Right atrium auricular region (tissue), 2 donors: Measurements from ENCODE around the gene COL8A1. TPM values are rescaled to one million over a fixed set of nuclear protein-coding genes. Genes with fewer than 3 reads are reported as not detected.

Experiments used
- DNase-seq: peaks from one replicate; pipeline ENCODE4 v3.0.0-alpha.2; 2019; ENCODE audit warnings: low spot score
- H3K27ac ChIP-seq, 2 donors: fragments of 200-600 bp; sonication (generic); 1 replicate in 1 of 2; 2 replicates in 1 of 2; pipeline ENCODE4 v1.5.1; 2016 to 2019
- H3K27me3 ChIP-seq, 2 donors: fragments of 200-600 bp; sonication (generic); one replicate each; pipeline versions ENCODE4 v1.5.1 to v1.6.0; 2017 to 2019
- H3K36me3 ChIP-seq: fragments of 200-600 bp; sonication (generic); one replicate; pipeline ENCODE4 v1.5.1; 2016
- H3K4me1 ChIP-seq, 2 donors: fragments of 200-600 bp; sonication (generic); one replicate each; pipeline versions ENCODE4 v1.5.1 to v1.6.0; 2017 to 2019
- H3K4me3 ChIP-seq, 2 donors: fragments of 200-600 bp; sonication (generic); 1 replicate in 1 of 2; 2 replicates in 1 of 2; pipeline ENCODE4 v1.5.1; 2017 to 2019; ENCODE audit warnings: mild to moderate bottlenecking in 1 of 2, moderate library complexity in 1 of 2
- H3K9me3 ChIP-seq, 2 donors: fragments of 200-600 bp; sonication (generic); one replicate each; pipeline ENCODE4 v1.5.1; 2019
- CTCF ChIP-seq, 2 donors: fragments of 200-600 bp; sonication (generic); IDR thresholded peaks; one replicate each; pipeline ENCODE4 v1.5.1; 2019; ENCODE audit warnings: antibody characterized with exemption in 2 of 2
- total RNA-seq, 2 donors: library from RNA; depleted of rRNA; stranded (reverse); fragments of >200 nt; gene quantifications; one replicate each; pipeline ENCODE4 v1.1.0, GENCODE V29; 2016

COL8A1 gene
- total RNA-seq, 2 donors from 2014 or later: 43.3 to 53.8 TPM

GRCh38 chr3:99663977-99664376 lies 25.6 kb downstream of the COL8A1 start:
- no peak for TF ChIP-seq CTCF (IDR thresholded peaks at IDR 0.05)
- peaks cover 0 to 23% of the 10 kb centered on the region in 2 donors for H3K4me1 ChIP-seq
- H3K9me3 ChIP-seq: no peaks in the 10 kb centered on the region
- H3K36me3 ChIP-seq: no peaks in the 10 kb centered on the region
- H3K27ac ChIP-seq: no peak overlapping the region
- no peaks in the 10 kb centered on the region for H3K27me3 ChIP-seq
- H3K4me3 ChIP-seq: no peak overlapping the region
- DNase-seq: no peak

- TF ChIP-seq CTCF (IDR thresholded peaks at IDR 0.05): no peak
- H3K4me1 ChIP-seq: peaks cover 0 to 12% of the 10 kb centered on the region in 2 donors
- DNase-seq: no peak
- no peak overlapping the region for H3K4me3 ChIP-seq
- H3K9me3 ChIP-seq: no peaks in the 10 kb centered on the region
- H3K36me3 ChIP-seq: no peaks in the 10 kb centered on the region
- H3K27ac ChIP-seq: no peak overlapping the region
- no peaks in the 10 kb centered on the region for H3K27me3 ChIP-seq
Observed at GRCh38 chr3:99665017-99665416, 26.6 kb downstream of the COL8A1 start.

GRCh38 chr3:99666201-99666600 lies 27.8 kb downstream of the COL8A1 start:
- DNase-seq: no peak
- H3K9me3 ChIP-seq: no peaks in the 10 kb centered on the region
- TF ChIP-seq CTCF (IDR thresholded peaks at IDR 0.05): no peak
- H3K4me1 ChIP-seq: peaks cover 0 to 10% of the 10 kb centered on the region in 2 donors
- no peaks in the 10 kb centered on the region for H3K27me3 ChIP-seq
- H3K4me3 ChIP-seq: no peak overlapping the region
- no peaks in the 10 kb centered on the region for H3K36me3 ChIP-seq
- peak overlapping the region in 1 of 2 donors; percentile 8 for H3K27ac ChIP-seq

GRCh38 chr3:99668044-99668443 lies 29.6 kb downstream of the COL8A1 start:
- Histone ChIP-seq H3K9me3 (no peaks in the 10 kb centered on the region), H3K4me3 (no peak overlapping the region), H3K27ac (peak overlapping the region; percentile 5 to 62), H3K36me3 (no peaks in the 10 kb centered on the region), H3K4me1 (peaks cover 0 to 10% of the 10 kb centered on the region in 2 donors), H3K27me3 (no peaks in the 10 kb centered on the region)
- DNase-seq: no peak
- TF ChIP-seq CTCF (IDR thresholded peaks at IDR 0.05): no peak

GRCh38 chr3:99669879-99670555 lies 31.6 kb downstream of the COL8A1 start:
- H3K27ac ChIP-seq: peak overlapping the region in 1 of 2 donors; percentile 24
- no peak for TF ChIP-seq CTCF (IDR thresholded peaks at IDR 0.05)
- no peak for DNase-seq
- no peak overlapping the region for H3K4me3 ChIP-seq
- no peaks in the 10 kb centered on the region for H3K27me3 ChIP-seq
- peaks cover 0 to 17% of the 10 kb centered on the region in 2 donors for H3K4me1 ChIP-seq
- no peaks in the 10 kb centered on the region for H3K9me3 ChIP-seq
- no peaks in the 10 kb centered on the region for H3K36me3 ChIP-seq

GRCh38 chr3:99670556-99670950 lies 32.2 kb downstream of the COL8A1 start:
- no peak for TF ChIP-seq CTCF (IDR thresholded peaks at IDR 0.05)
- Histone ChIP-seq H3K27me3 (no peaks in the 10 kb centered on the region), H3K9me3 (no peaks in the 10 kb centered on the region), H3K4me3 (no peak overlapping the region), H3K4me1 (peaks cover 0 to 18% of the 10 kb centered on the region in 2 donors), H3K36me3 (no peaks in the 10 kb centered on the region), H3K27ac (peak overlapping the region in 1 of 2 donors; percentile 24)
- DNase-seq: no peak
